GM12878 (cell line): ENCODE data around the gene PATJ. TPM values are rescaled to one million over a fixed set of nuclear protein-coding genes. Genes with fewer than 3 reads are reported as not detected.

Experiments used
- ATAC-seq: fragments of 200-7000 bp; cut with Tn5 transposase; 3 replicates; pipeline ENCODE4 v1.9.1; 2020; ENCODE audit warnings: mild to moderate bottlenecking, moderate library complexity
- BruUV-seq: library from RNA; stranded (reverse); fragments of 400-500 nt; replicated peaks from 2 replicates; lab custom pipeline; 2021; lab: Mats Ljungman, UMichigan
- CTCF ChIA-PET: fragments of 300-600 bp; sonication (Branson Sonifier 250); formaldehyde crosslinking; extraction: SDS; loops from one replicate; lab custom pipeline; 2021; ENCODE audit warnings: inconsistent platforms; lab: Yijun Ruan, JAX
- POLR2A ChIA-PET: fragments of 350-600 bp; formaldehyde crosslinking; extraction: SDS; loops from one replicate; lab custom pipeline; 2021; ENCODE audit warnings: inconsistent platforms; lab: Charles Lee
- RAD21 ChIA-PET: fragments of 300-600 bp; sonication (Branson Sonifier 250); formaldehyde crosslinking; loops from one replicate; lab custom pipeline; 2023; ENCODE audit warnings: antibody characterized with exemption; ENCODE audit not compliant: unreplicated experiment; lab: Charles Lee
- SMC1A ChIA-PET: fragments of 300-600 bp; sonication (Branson Sonifier 250); formaldehyde crosslinking; loops from one replicate; lab custom pipeline; 2023; ENCODE audit not compliant: unreplicated experiment, uncharacterized antibody; lab: Charles Lee
- DNase-seq: peaks from one replicate; pipeline ENCODE4 v3.0.0-alpha.2; 2011; ENCODE audit warnings: low read depth, low spot score
- FAIRE-seq: peaks from 3 replicates; lab custom pipeline; 2011; peaks lifted over from hg19 to GRCh38; lab: Jason Lieb, UNC
- H2AFZ ChIP-seq: 2 replicates; pipeline ENCODE4 v1.6.0; 2011; ENCODE audit warnings: low read depth, low read length, control low read depth; ENCODE audit not compliant: control insufficient read depth
- H3K27ac ChIP-seq: 2 replicates; pipeline ENCODE4 v1.5.1; 2011; ENCODE audit warnings: control low read depth; ENCODE audit not compliant: control insufficient read depth, insufficient read depth
- H3K27me3 ChIP-seq, 2 experiments: replicated peaks in 1 of 2; 2 replicates each; pipeline versions ENCODE4 v1.6.0 to v1.6.1; 2011; ENCODE audit warnings: low read length in 1 of 2; ENCODE audit not compliant: control insufficient read depth in 2 of 2, insufficient read depth in 2 of 2
- H3K36me3 ChIP-seq, 2 experiments: 2 replicates each; pipeline ENCODE4 v1.5.1; 2011; ENCODE audit warnings: low read length in 1 of 2; ENCODE audit not compliant: control insufficient read depth in 2 of 2, insufficient read depth in 2 of 2
- H3K4me1 ChIP-seq: 2 replicates; pipeline ENCODE4 v1.6.1; 2011; ENCODE audit warnings: mild to moderate bottlenecking, low read length, moderate library complexity, mixed read lengths; ENCODE audit not compliant: control insufficient read depth, insufficient read depth
- H3K4me2 ChIP-seq: 2 replicates; pipeline ENCODE4 v1.6.0; 2011; ENCODE audit warnings: control low read depth; ENCODE audit not compliant: control insufficient read depth, insufficient read depth
- H3K4me3 ChIP-seq: fragments of 200-600 bp; sonication (generic); 2 replicates; pipeline ENCODE4 v1.5.1; 2016
- H3K79me2 ChIP-seq: 2 replicates; pipeline ENCODE4 v1.6.0; 2011; ENCODE audit warnings: low read length; ENCODE audit not compliant: control insufficient read depth, insufficient read depth
- H3K9ac ChIP-seq: 2 replicates; pipeline ENCODE4 v1.8.0; 2011; ENCODE audit warnings: low read length, control low read depth, mixed read lengths; ENCODE audit not compliant: control insufficient read depth, insufficient read depth
- H3K9me3 ChIP-seq: replicated peaks from 3 replicates; pipeline ENCODE4 v1.5.1; 2011; ENCODE audit warnings: mild to moderate bottlenecking, low read length; ENCODE audit not compliant: control insufficient read depth, insufficient read depth
- H4K20me1 ChIP-seq: 2 replicates; pipeline ENCODE4 v1.6.0; 2011; ENCODE audit not compliant: control insufficient read depth, insufficient read depth
- BCL11A ChIP-seq: IDR thresholded peaks from 2 replicates; pipeline ENCODE4 v1.6.1; 2011; ENCODE audit warnings: low read depth, low read length
- IKZF1 ChIP-seq: fragments of 450-650 bp; conservative IDR thresholded peaks from 2 replicates; pipeline ENCODE4 v1.6.1; 2017; ENCODE audit warnings: antibody characterized with exemption, mild to moderate bottlenecking
- KAT2A ChIP-seq: conservative IDR thresholded peaks from 2 replicates; pipeline ENCODE4 v1.6.1; 2011; ENCODE audit warnings: low read depth, low read length; ENCODE audit not compliant: control insufficient read depth
- NFXL1 ChIP-seq: fragments of 450-650 bp; IDR thresholded peaks from 2 replicates; pipeline ENCODE4 v1.6.1; 2017; ENCODE audit warnings: antibody characterized with exemption, mild to moderate bottlenecking, borderline replicate concordance
- NFYA ChIP-seq: IDR thresholded peaks from 2 replicates; pipeline ENCODE4 v1.6.1; 2011; ENCODE audit warnings: low read depth, mild to moderate bottlenecking, low read length, improper control_type of control experiment, borderline replicate concordance
- PAX5 ChIP-seq: IDR thresholded peaks from 2 replicates; pipeline ENCODE4 v1.6.1; 2011; ENCODE audit warnings: low read depth, low read length, borderline replicate concordance
- SIN3A ChIP-seq: IDR thresholded peaks from 2 replicates; pipeline ENCODE4 v1.6.1; 2012; ENCODE audit warnings: low read depth, low read length, improper control_type of control experiment
- SMAD5 ChIP-seq: IDR thresholded peaks from 2 replicates; pipeline ENCODE4 v1.6.1; 2016; ENCODE audit warnings: antibody characterized with exemption, low read depth
- TCF12 ChIP-seq: IDR thresholded peaks from 2 replicates; pipeline ENCODE4 v1.6.1; 2011; ENCODE audit warnings: low read depth, mild to moderate bottlenecking, low read length
- ZNF207 ChIP-seq: fragments of 450-650 bp; IDR thresholded peaks from 2 replicates; pipeline ENCODE4 v1.6.1; 2014; ENCODE audit warnings: antibody characterized with exemption, mild to moderate bottlenecking, borderline replicate concordance
- ZZZ3 ChIP-seq: IDR thresholded peaks from 2 replicates; pipeline ENCODE4 v1.6.1; 2011; ENCODE audit warnings: low read depth; ENCODE audit not compliant: control insufficient read depth, insufficient read length
- WGBS: methylation state at CpG from one replicate; pipeline ENCODE4 v1.1.6; 2016; ENCODE audit warnings: low lambda C conversion rate; ENCODE audit not compliant: insufficient replicate concordance, insufficient coverage; ENCODE audit errors: missing lambda C conversion rate; 5-methylcytosine and 5-hydroxymethylcytosine counted together
- in situ Hi-C: fragments of 300-500 bp; cut with MboI; formaldehyde crosslinking; loops from 9 replicates; pipeline ENCODE4 v1.14.3; 2018; ENCODE audit warnings: mixed read lengths
- intact Hi-C: fragments of 100-400 bp; cut with micrococcal nuclease; formaldehyde crosslinking; loops from one replicate; pipeline ENCODE4 v1.14.2; 2022; ENCODE audit not compliant: unreplicated experiment
- polyA plus RNA-seq, 11 experiments: library from polyadenylated mRNA; depleted of rRNA in 4 of 11; unstranded in 6 of 11; stranded (reverse) in 5 of 11; fragments of >200 nt; fragmentation: Nextera tagmentation in 4 of 11; fragmentation: Illumina TruSeq in 1 of 11; extraction: Ambion mirVana in 4 of 11; extraction: Trizol in 1 of 11; gene quantifications; 1 replicate in 1 of 11; 2 replicates in 10 of 11; pipeline versions ENCODE4 v1.2.1 to v1.2.3, GENCODE V29; 2011 to 2016; ENCODE audit warnings: inconsistent platforms in 2 of 11, missing spikeins in 2 of 11, low read depth in 1 of 11
- total RNA-seq, 4 experiments: library from RNA; depleted of rRNA in 3 of 4; stranded (reverse); fragments of >200 nt in 3 of 4; fragmentation: Illumina TruSeq in 1 of 4; extraction: Trizol in 1 of 4; gene quantifications; 2 replicates each; pipeline versions ENCODE4 v1.2.1 to v1.2.3, GENCODE V29; 2013 to 2021
- TF ChIP-seq, protein P1 (sequence below): IDR thresholded peaks from 2 replicates; pipeline ENCODE4 v1.6.1; 2012; ENCODE audit warnings: low read depth, low read length, improper control_type of control experiment
- TF ChIP-seq, protein P2 (sequence below): fragments of 450-650 bp; conservative IDR thresholded peaks from 2 replicates; pipeline ENCODE4 v1.6.1; 2017; ENCODE audit warnings: mild to moderate bottlenecking, moderate library complexity
- TF ChIP-seq, protein P3 (sequence below): IDR thresholded peaks from 2 replicates; pipeline ENCODE4 v1.6.1; 2012; ENCODE audit warnings: low read length, inconsistent platforms
- TF ChIP-seq, protein P4 (sequence below): fragments of 450-650 bp; IDR thresholded peaks from 2 replicates; pipeline ENCODE4 v1.6.1; 2017; ENCODE audit warnings: mild to moderate bottlenecking
- TF ChIP-seq, protein P5 (sequence below): fragments of 450-650 bp; IDR thresholded peaks from 2 replicates; pipeline ENCODE4 v1.6.1; 2016; ENCODE audit warnings: mild to moderate bottlenecking

PATJ gene
- total and polyA plus RNA-seq, 10 of the 15 experiments (the other 5 are each of a cell fraction or from before 2014, with no cell fraction given), result 2.8 to 13.9 (median 6.9) TPM

DNA sequence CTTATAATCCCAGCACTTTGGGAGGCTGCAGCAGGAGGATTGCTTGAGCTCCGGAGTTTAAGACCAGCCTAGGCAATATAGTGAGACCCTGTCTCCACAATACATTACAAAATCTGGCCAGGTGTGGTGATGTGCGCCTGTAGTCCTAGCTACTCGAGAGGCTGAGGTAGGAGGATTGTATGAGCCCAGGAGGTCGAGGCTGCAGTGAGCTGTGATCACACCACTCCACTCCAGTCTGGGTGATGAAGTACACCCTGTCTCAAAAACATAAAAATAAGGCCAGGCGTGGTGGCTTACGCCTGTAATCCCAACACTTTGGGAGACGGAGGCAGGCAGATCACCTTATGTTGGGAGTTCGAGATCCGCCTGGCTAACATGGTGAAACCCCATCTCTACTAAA is 480.0 kb downstream of the PATJ start:
- intact Hi-C loops, result no loop called here
- Histone ChIP-seq H4K20me1 (no peaks in the 10 kb centered on the region), H3K9ac (no peak overlapping the region), H3K4me3 (no peak overlapping the region), H3K4me2 (no peak overlapping the region), H3K9me3 (no peaks in the 10 kb centered on the region), H3K27ac (no peak overlapping the region), H3K79me2 (no peaks in the 10 kb centered on the region), H3K4me1 (no peaks in the 10 kb centered on the region), H2AFZ (no peak overlapping the region), H3K36me3 (no peaks in the 10 kb centered on the region), H3K27me3 (no peaks in the 10 kb centered on the region)
- ATAC-seq (no peak), FAIRE-seq (no peak), DNase-seq (no peak)
- ChIA-PET SMC1A (no interaction called here), RAD21 (no interaction called here), CTCF (no interaction called here), POLR2A (no interaction called here)
- no TSS peak for BruUV-seq
- WGBS, result 50% methylated on average over 9 of the region's 9 CpGs
- in situ Hi-C loops, result no loop called here
- TF ChIP-seq, protein P1, sequence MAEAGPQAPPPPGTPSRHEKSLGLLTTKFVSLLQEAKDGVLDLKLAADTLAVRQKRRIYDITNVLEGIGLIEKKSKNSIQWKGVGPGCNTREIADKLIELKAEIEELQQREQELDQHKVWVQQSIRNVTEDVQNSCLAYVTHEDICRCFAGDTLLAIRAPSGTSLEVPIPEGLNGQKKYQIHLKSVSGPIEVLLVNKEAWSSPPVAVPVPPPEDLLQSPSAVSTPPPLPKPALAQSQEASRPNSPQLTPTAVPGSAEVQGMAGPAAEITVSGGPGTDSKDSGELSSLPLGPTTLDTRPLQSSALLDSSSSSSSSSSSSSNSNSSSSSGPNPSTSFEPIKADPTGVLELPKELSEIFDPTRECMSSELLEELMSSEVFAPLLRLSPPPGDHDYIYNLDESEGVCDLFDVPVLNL, result no peak
- TF ChIP-seq NFXL1 (no peak), KAT2A (no peak), PAX5 (no peak), TCF12 (no peak), ZNF207 (no peak), ZZZ3 (no peak), SMAD5 (no peak), IKZF1 (no peak), NFYA (no peak), BCL11A (no peak), SIN3A (no peak)
- TF ChIP-seq, protein P2, sequence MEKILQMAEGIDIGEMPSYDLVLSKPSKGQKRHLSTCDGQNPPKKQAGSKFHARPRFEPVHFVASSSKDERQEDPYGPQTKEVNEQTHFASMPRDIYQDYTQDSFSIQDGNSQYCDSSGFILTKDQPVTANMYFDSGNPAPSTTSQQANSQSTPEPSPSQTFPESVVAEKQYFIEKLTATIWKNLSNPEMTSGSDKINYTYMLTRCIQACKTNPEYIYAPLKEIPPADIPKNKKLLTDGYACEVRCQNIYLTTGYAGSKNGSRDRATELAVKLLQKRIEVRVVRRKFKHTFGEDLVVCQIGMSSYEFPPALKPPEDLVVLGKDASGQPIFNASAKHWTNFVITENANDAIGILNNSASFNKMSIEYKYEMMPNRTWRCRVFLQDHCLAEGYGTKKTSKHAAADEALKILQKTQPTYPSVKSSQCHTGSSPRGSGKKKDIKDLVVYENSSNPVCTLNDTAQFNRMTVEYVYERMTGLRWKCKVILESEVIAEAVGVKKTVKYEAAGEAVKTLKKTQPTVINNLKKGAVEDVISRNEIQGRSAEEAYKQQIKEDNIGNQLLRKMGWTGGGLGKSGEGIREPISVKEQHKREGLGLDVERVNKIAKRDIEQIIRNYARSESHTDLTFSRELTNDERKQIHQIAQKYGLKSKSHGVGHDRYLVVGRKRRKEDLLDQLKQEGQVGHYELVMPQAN, result no peak
- TF ChIP-seq, protein P3, sequence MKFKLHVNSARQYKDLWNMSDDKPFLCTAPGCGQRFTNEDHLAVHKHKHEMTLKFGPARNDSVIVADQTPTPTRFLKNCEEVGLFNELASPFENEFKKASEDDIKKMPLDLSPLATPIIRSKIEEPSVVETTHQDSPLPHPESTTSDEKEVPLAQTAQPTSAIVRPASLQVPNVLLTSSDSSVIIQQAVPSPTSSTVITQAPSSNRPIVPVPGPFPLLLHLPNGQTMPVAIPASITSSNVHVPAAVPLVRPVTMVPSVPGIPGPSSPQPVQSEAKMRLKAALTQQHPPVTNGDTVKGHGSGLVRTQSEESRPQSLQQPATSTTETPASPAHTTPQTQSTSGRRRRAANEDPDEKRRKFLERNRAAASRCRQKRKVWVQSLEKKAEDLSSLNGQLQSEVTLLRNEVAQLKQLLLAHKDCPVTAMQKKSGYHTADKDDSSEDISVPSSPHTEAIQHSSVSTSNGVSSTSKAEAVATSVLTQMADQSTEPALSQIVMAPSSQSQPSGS, result no peak
- TF ChIP-seq, protein P4, sequence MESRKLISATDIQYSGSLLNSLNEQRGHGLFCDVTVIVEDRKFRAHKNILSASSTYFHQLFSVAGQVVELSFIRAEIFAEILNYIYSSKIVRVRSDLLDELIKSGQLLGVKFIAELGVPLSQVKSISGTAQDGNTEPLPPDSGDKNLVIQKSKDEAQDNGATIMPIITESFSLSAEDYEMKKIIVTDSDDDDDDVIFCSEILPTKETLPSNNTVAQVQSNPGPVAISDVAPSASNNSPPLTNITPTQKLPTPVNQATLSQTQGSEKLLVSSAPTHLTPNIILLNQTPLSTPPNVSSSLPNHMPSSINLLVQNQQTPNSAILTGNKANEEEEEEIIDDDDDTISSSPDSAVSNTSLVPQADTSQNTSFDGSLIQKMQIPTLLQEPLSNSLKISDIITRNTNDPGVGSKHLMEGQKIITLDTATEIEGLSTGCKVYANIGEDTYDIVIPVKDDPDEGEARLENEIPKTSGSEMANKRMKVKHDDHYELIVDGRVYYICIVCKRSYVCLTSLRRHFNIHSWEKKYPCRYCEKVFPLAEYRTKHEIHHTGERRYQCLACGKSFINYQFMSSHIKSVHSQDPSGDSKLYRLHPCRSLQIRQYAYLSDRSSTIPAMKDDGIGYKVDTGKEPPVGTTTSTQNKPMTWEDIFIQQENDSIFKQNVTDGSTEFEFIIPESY, result no peak
- TF ChIP-seq, protein P5, sequence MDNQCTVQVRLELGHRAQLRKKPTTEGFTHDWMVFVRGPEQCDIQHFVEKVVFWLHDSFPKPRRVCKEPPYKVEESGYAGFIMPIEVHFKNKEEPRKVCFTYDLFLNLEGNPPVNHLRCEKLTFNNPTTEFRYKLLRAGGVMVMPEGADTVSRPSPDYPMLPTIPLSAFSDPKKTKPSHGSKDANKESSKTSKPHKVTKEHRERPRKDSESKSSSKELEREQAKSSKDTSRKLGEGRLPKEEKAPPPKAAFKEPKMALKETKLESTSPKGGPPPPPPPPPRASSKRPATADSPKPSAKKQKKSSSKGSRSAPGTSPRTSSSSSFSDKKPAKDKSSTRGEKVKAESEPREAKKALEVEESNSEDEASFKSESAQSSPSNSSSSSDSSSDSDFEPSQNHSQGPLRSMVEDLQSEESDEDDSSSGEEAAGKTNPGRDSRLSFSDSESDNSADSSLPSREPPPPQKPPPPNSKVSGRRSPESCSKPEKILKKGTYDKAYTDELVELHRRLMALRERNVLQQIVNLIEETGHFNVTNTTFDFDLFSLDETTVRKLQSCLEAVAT, result no peak
